ENCODE data around the gene CENPN.

CENPN gene

GRCh38 chr16:81004646-81005353 is 2.2 kb upstream of the CENPN start:
- DNase-seq (ENCODE audit: extremely low spot score), result peak; percentile 28
- ChIA-PET CTCF (interaction anchor here (0.6 to 1.6 kb wide), 7 partner anchors 12 to 296 kb away, joined by 3 to 7 read pairs (median 4); no protein-coding TSS in a partner anchor), POLR2A (interaction anchor here (1.5 kb wide), 1 partner anchor 31 kb away, joined by 4 read pairs; the partner anchor contains the start of gene ATMIN)
- no peak for TF ChIP-seq NFRKB (IDR thresholded peaks at IDR 0.05)
- no peak for TF ChIP-seq BHLHE40 (IDR thresholded peaks at IDR 0.05; ENCODE audit: borderline replicate concordance)
- TF ChIP-seq ZNF384 (IDR thresholded peaks at IDR 0.05), result no peak
- no peak for TF ChIP-seq FOXA1 (IDR thresholded peaks at IDR 0.05)
- no peak for TF ChIP-seq LEF1 (IDR thresholded peaks at IDR 0.05; ENCODE audit: borderline replicate concordance)
- no peak for TF ChIP-seq CTBP1 (IDR thresholded peaks at IDR 0.05; ENCODE audit: borderline replicate concordance)
- no peak for TF ChIP-seq SP1 (IDR thresholded peaks at IDR 0.05)
- no peak for TF ChIP-seq HDGF (IDR thresholded peaks at IDR 0.05; ENCODE audit: borderline replicate concordance)

- CTCF ChIA-PET, result interaction anchor here (0.7 to 1.6 kb wide), 3 partner anchors 13 to 297 kb away, joined by 3 to 7 read pairs (median 4); no protein-coding TSS in a partner anchor
- no peak for DNase-seq (ENCODE audit: extremely low spot score)
- TF ChIP-seq ZNF384 (IDR thresholded peaks at IDR 0.05) (no peak), L3MBTL2 (conservative IDR thresholded peaks at IDR 0.05) (peak; percentile 47), HDGF (IDR thresholded peaks at IDR 0.05; ENCODE audit: borderline replicate concordance) (no peak), PKNOX1 (IDR thresholded peaks at IDR 0.05) (no peak), FOXA1 (IDR thresholded peaks at IDR 0.05) (no peak)
- POLR2A ChIA-PET, result no interaction called here
These were observed 1.3 kb upstream of the CENPN start for GRCh38 chr16:81005610-81006161.

- CTCF ChIA-PET, result no interaction called here
- TF ChIP-seq SUZ12 (IDR thresholded peaks at IDR 0.05) (no peak), PKNOX1 (IDR thresholded peaks at IDR 0.05) (peak; percentile 54)
- POLR2A ChIA-PET, result interaction anchor here (0.6 to 1.4 kb wide), 12 partner anchors 9 to 72 kb away, joined by 3 to 10 read pairs (median 4); partner anchors contain the start of gene C16orf46
- peak; percentile 42 for DNase-seq (ENCODE audit: extremely low spot score)
These were observed 702 bp upstream of the CENPN start for GRCh38 chr16:81006211-81006812.

GRCh38 chr16:81008505-81008789 is 1.4 kb downstream of the CENPN start:
- POLR2A ChIA-PET, result no interaction called here
- no peak for DNase-seq (ENCODE audit: extremely low spot score)
- TF ChIP-seq SP1 (IDR thresholded peaks at IDR 0.05) (no peak), FOXK2 (IDR thresholded peaks at IDR 0.05) (no peak), ARNT (IDR thresholded peaks at IDR 0.05) (no peak), NFRKB (IDR thresholded peaks at IDR 0.05) (no peak), FOXA1 (IDR thresholded peaks at IDR 0.05) (no peak), L3MBTL2 (conservative IDR thresholded peaks at IDR 0.05) (no peak), BHLHE40 (IDR thresholded peaks at IDR 0.05; ENCODE audit: borderline replicate concordance) (no peak), ZNF384 (IDR thresholded peaks at IDR 0.05) (no peak), ELF4 (IDR thresholded peaks at IDR 0.05) (no peak), TARDBP (IDR thresholded peaks at IDR 0.05) (no peak)
- CTCF ChIA-PET, result no interaction called here

- no peak for TF ChIP-seq HDGF (IDR thresholded peaks at IDR 0.05; ENCODE audit: borderline replicate concordance)
- TF ChIP-seq ELF4 (IDR thresholded peaks at IDR 0.05), result no peak
- no peak for TF ChIP-seq LEF1 (IDR thresholded peaks at IDR 0.05; ENCODE audit: borderline replicate concordance)
- TF ChIP-seq NFRKB (IDR thresholded peaks at IDR 0.05), result no peak
- no peak for TF ChIP-seq BHLHE40 (IDR thresholded peaks at IDR 0.05; ENCODE audit: borderline replicate concordance)
- TF ChIP-seq TARDBP (IDR thresholded peaks at IDR 0.05), result no peak
- TF ChIP-seq ARNT (IDR thresholded peaks at IDR 0.05), result no peak
- TF ChIP-seq FOXK2 (IDR thresholded peaks at IDR 0.05), result no peak
- TF ChIP-seq CTBP1 (IDR thresholded peaks at IDR 0.05; ENCODE audit: borderline replicate concordance), result no peak
- TF ChIP-seq L3MBTL2 (conservative IDR thresholded peaks at IDR 0.05), result no peak
- TF ChIP-seq ZNF384 (IDR thresholded peaks at IDR 0.05), result no peak
- no peak for TF ChIP-seq SUZ12 (IDR thresholded peaks at IDR 0.05)
- TF ChIP-seq PKNOX1 (IDR thresholded peaks at IDR 0.05), result no peak
- DNase-seq (ENCODE audit: extremely low spot score), result no peak
- POLR2A ChIA-PET, result no interaction called here
- CTCF ChIA-PET, result no interaction called here
These were observed 6.0 kb downstream of the CENPN start for GRCh38 chr16:81012974-81013373.

- CTCF ChIA-PET, result interaction anchor here (1.1 kb wide), 1 partner anchor 12 kb away, joined by 3 read pairs; no protein-coding TSS in a partner anchor
These were observed 7.7 kb downstream of the CENPN start for GRCh38 chr16:81014672-81015071.

More at GRCh38 chr16:81014672-81015071, 7.7 kb downstream of the CENPN start:
- POLR2A ChIA-PET, result no interaction called here
- TF ChIP-seq FOXA1 (IDR thresholded peaks at IDR 0.05) (no peak), PKNOX1 (IDR thresholded peaks at IDR 0.05) (no peak), LEF1 (IDR thresholded peaks at IDR 0.05; ENCODE audit: borderline replicate concordance) (no peak), ELF4 (IDR thresholded peaks at IDR 0.05) (no peak), CTBP1 (IDR thresholded peaks at IDR 0.05; ENCODE audit: borderline replicate concordance) (no peak), SUZ12 (IDR thresholded peaks at IDR 0.05) (no peak), TARDBP (IDR thresholded peaks at IDR 0.05) (no peak), L3MBTL2 (conservative IDR thresholded peaks at IDR 0.05) (no peak), FOXK2 (IDR thresholded peaks at IDR 0.05) (no peak)
- DNase-seq (ENCODE audit: extremely low spot score), result no peak
